Mesothelial cell of epicardium (in vitro differentiated cells): ENCODE data around the gene SAPCD2. TPM values are rescaled to one million over a fixed set of nuclear protein-coding genes. Genes with fewer than 3 reads are reported as not detected.

ENCODE experiments used
- DNase-seq, 2 experiments: peaks; one replicate each; pipeline ENCODE4 v3.0.0; 2021; ENCODE audit warnings: low spot score in 2 of 2; ENCODE audit not compliant: unreplicated experiment in 2 of 2
- H3K27ac Mint-ChIP-seq: 2 replicates; pipeline ENCODE4 v1.8.0; 2021; ENCODE audit warnings: mixed read lengths
- H3K27me3 Mint-ChIP-seq: 2 replicates; pipeline ENCODE4 v1.8.0; 2021; ENCODE audit warnings: low read depth, mixed read lengths
- H3K36me3 Mint-ChIP-seq: 2 replicates; pipeline ENCODE4 v1.8.0; 2021; ENCODE audit warnings: mixed read lengths
- H3K4me1 Mint-ChIP-seq: 2 replicates; pipeline ENCODE4 v1.8.0; 2021; ENCODE audit warnings: mixed read lengths
- H3K4me3 Mint-ChIP-seq: 2 replicates; pipeline ENCODE4 v1.8.0; 2021; ENCODE audit warnings: mild to moderate bottlenecking, moderate library complexity, mixed read lengths
- H3K9me3 Mint-ChIP-seq: 2 replicates; pipeline ENCODE4 v1.8.0; 2021; ENCODE audit warnings: mixed read lengths
- CTCF ChIP-seq: fragments of 200-600 bp; sonication (generic); IDR thresholded peaks from one replicate; pipeline ENCODE4 v1.5.0; 2021; ENCODE audit warnings: antibody characterized with exemption; ENCODE audit not compliant: unreplicated experiment
- total RNA-seq: library from RNA; stranded (reverse); gene quantifications from 3 replicates; pipeline ENCODE4 v1.2.1, GENCODE V29; 2021

SAPCD2 gene
- total RNA-seq, 1 donor from 2014 or later, result 5.9 TPM

DNA sequence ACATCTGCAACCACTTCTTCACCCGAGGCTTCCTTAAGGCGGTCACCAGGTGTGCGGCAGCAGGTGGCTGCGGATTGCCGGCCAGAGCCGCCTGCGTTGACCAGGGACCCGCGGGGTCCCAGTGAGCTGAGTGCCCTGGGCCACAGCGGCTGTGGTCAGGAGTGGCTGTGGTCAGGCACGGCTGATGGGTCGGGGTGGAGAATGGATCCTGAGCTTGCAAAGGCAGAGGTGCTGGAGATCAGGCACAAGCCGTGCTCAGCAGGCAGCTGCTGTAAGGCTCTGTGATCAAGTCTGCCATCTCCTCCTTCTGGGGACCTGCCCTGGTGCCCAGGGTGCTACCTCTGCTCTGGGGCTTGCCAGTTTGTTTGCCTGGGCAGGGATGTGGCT lies 9.0 kb upstream of the SAPCD2 start:
- H3K4me1 Mint-ChIP-seq, result peaks cover 4% of the 10 kb centered on the region
- H3K9me3 Mint-ChIP-seq, result no peaks in the 10 kb centered on the region
- no peak overlapping the region for H3K27ac Mint-ChIP-seq
- TF ChIP-seq CTCF, result no peak
- no peaks in the 10 kb centered on the region for H3K36me3 Mint-ChIP-seq
- no peak for DNase-seq
- H3K4me3 Mint-ChIP-seq, result no peak overlapping the region
- peaks cover 68% of the 10 kb centered on the region for H3K27me3 Mint-ChIP-seq

DNA sequence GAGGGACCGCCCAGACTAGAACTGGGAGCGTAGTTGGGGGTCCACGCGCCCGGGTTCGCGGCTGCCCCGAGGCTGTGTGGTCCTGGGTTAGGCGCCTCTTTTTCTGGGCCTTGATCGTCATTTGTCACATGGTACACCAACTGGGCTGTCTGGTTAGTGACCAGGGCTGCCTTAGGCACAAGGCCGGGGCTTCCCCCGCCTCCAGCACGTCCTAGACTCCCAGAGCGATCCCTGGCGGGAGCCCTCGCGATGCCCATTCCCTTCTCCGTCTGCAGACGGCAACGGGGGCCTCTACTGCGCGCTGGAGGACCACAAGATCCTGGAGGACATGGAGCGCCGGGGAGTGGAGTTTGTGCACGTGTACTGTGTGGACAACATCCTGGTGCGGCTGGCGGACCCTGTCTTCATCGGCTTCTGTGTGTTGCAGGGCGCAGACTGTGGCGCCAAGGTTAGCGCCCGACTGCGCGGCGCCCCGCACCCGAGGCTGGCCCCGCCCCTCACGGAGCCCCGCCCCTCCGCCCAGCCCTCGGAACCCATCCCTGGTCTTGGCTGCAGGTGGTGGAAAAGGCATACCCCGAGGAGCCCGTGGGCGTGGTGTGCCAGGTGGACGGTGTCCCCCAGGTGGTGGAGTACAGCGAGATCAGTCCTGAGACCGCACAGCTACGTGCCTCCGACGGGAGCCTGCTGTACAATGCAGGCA lies 8.5 kb upstream of the SAPCD2 start:
- TF ChIP-seq CTCF, result no peak
- H3K4me1 Mint-ChIP-seq, result peaks cover 4% of the 10 kb centered on the region
- H3K27me3 Mint-ChIP-seq, result peaks cover 71% of the 10 kb centered on the region
- no peaks in the 10 kb centered on the region for H3K9me3 Mint-ChIP-seq
- no peaks in the 10 kb centered on the region for H3K36me3 Mint-ChIP-seq
- no peak for DNase-seq
- H3K27ac Mint-ChIP-seq, result no peak overlapping the region
- H3K4me3 Mint-ChIP-seq, result peak overlapping the region; percentile 59

- peaks cover 4% of the 10 kb centered on the region for H3K4me1 Mint-ChIP-seq
- no peak for TF ChIP-seq CTCF
- no peaks in the 10 kb centered on the region for H3K36me3 Mint-ChIP-seq
- peak overlapping the region; percentile 59 for H3K4me3 Mint-ChIP-seq
- no peaks in the 10 kb centered on the region for H3K9me3 Mint-ChIP-seq
- peaks cover 69% of the 10 kb centered on the region for H3K27me3 Mint-ChIP-seq
- no peak overlapping the region for H3K27ac Mint-ChIP-seq
- DNase-seq, result no peak
Measured at GRCh38 chr9:137077758-137078693, 7.7 kb upstream of the SAPCD2 start.

- H3K27ac Mint-ChIP-seq, result no peak within 1 kb of the TSS
- H3K27me3 Mint-ChIP-seq, result peaks cover 69% of the 10 kb centered on the region
- H3K36me3 Mint-ChIP-seq, result no peaks in the 10 kb centered on the region
- no peak for TF ChIP-seq CTCF
- no peaks in the 10 kb centered on the region for H3K9me3 Mint-ChIP-seq
- DNase-seq, result no peak
- H3K4me3 Mint-ChIP-seq, result peak within 1 kb of the TSS; percentile 59
- peaks cover 4% of the 10 kb centered on the region for H3K4me1 Mint-ChIP-seq
Measured at GRCh38 chr9:137077010-137077747, 6.8 kb upstream of the SAPCD2 start, which contains the start of gene UAP1L1. Gene UAP1L1 (plus strand): TSS chr9:137077517. CDS start chr9:137077533, 16 bp downstream.

DNA sequence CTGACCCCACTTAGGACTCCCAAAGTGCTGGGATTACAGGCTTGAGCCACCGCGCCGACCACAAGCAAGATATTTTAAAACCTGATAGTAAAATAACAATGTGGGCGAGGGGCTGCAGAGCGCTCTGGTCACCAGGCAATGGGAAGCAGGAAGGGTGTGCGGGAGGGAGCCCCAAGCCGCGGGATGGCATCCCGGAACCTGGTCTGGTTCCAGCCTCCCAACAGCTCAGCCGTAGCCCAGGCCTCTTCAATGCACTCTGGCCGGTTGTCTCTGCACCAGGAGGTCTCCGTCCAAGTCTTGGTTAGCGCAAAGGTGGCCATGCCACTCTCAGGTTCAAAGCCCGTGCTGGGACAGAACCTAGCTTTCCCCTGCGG lies 6.3 kb upstream of the SAPCD2 start:
- Mint-ChIP-seq H3K27me3 (peaks cover 64% of the 10 kb centered on the region), H3K4me3 (peak overlapping the region; percentile 53), H3K27ac (no peak overlapping the region), H3K9me3 (no peaks in the 10 kb centered on the region), H3K4me1 (peaks cover 4% of the 10 kb centered on the region), H3K36me3 (no peaks in the 10 kb centered on the region)
- no peak for DNase-seq
- no peak for TF ChIP-seq CTCF
